HEK293T (cell line): Measurements from ENCODE around the gene INTS14.

Experiments
- FOXK2 ChIP-seq: fragments of 450-650 bp; IDR thresholded peaks from 2 replicates; pipeline ENCODE4 v1.6.1; 2016; ENCODE audit warnings: mild to moderate bottlenecking
- FOXM1 ChIP-seq: fragments of 450-650 bp; IDR thresholded peaks from 2 replicates; pipeline ENCODE4 v1.6.1; 2017; ENCODE audit warnings: mild to moderate bottlenecking, borderline replicate concordance
- NFRKB ChIP-seq: fragments of 450-650 bp; IDR thresholded peaks from 2 replicates; pipeline ENCODE4 v1.6.1; 2016; ENCODE audit warnings: mild to moderate bottlenecking, moderate library complexity
- SP1 ChIP-seq: fragments of 450-650 bp; IDR thresholded peaks from 2 replicates; pipeline ENCODE4 v1.6.1; 2017
- ZNF384 ChIP-seq: fragments of 450-650 bp; IDR thresholded peaks from 2 replicates; pipeline ENCODE4 v1.6.1; 2016
- TF ChIP-seq, protein P1 (sequence below): fragments of 450-650 bp; IDR thresholded peaks from 2 replicates; pipeline ENCODE4 v1.6.1; 2016

- TF ChIP-seq, protein P1, sequence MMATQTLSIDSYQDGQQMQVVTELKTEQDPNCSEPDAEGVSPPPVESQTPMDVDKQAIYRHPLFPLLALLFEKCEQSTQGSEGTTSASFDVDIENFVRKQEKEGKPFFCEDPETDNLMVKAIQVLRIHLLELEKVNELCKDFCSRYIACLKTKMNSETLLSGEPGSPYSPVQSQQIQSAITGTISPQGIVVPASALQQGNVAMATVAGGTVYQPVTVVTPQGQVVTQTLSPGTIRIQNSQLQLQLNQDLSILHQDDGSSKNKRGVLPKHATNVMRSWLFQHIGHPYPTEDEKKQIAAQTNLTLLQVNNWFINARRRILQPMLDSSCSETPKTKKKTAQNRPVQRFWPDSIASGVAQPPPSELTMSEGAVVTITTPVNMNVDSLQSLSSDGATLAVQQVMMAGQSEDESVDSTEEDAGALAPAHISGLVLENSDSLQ, result no peak
- TF ChIP-seq ZNF384 (no peak), SP1 (no peak), FOXK2 (no peak), FOXM1 (no peak), NFRKB (no peak)
Measured at GRCh38 chr15:65541231-65541820, 69.6 kb downstream of the INTS14 start.
